SK-N-SH (cell line): Measurements from ENCODE around the gene DPM2. TPM values are rescaled to one million over a fixed set of nuclear protein-coding genes. Genes with fewer than 3 reads are reported as not detected.

Experiments
- CTCF ChIA-PET: fragments of 300-600, 350-600 bp; formaldehyde crosslinking; extraction: SDS; loops from one replicate; lab custom pipeline; 2021; lab: Yijun Ruan, JAX
- POLR2A ChIA-PET: fragments of 350-600 bp; sonication (Branson Sonifier 250); formaldehyde crosslinking; extraction: SDS; loops from one replicate; lab custom pipeline; 2020; ENCODE audit warnings: antibody characterized with exemption, inconsistent platforms; lab: Yijun Ruan, JAX
- DNase-seq: peaks from one replicate; pipeline ENCODE4 v3.0.0; 2012
- H2AFZ ChIP-seq: fragments of 200-600 bp; sonication (generic); 2 replicates; pipeline ENCODE4 v1.8.1; 2016; ENCODE audit warnings: antibody characterized with exemption, mild to moderate bottlenecking, low read depth
- H3F3A ChIP-seq: fragments of 200-600 bp; sonication (generic); replicated peaks from 2 replicates; pipeline ENCODE3; 2016; ENCODE audit warnings: antibody characterized with exemption, mild to moderate bottlenecking; ENCODE audit not compliant: insufficient read depth
- H3K27ac ChIP-seq, 2 experiments: fragments of 200-500 bp in 1 of 2; fragments of 200-600 bp in 1 of 2; sonication (Bioruptor generic) in 1 of 2; sonication (generic), shearing (Covaris generic) in 1 of 2; 2 replicates each; pipeline versions ENCODE4 v1.5.1 to v1.6.1; 2014 to 2016; ENCODE audit warnings: low read depth in 2 of 2, inconsistent platforms in 1 of 2, low read length in 1 of 2, mild to moderate bottlenecking in 1 of 2, mixed read lengths in 1 of 2
- H3K27me3 ChIP-seq: fragments of 200-600 bp; sonication (generic), shearing (Covaris generic); 2 replicates; pipeline ENCODE4 v1.6.1; 2016; ENCODE audit warnings: mixed run types; ENCODE audit not compliant: insufficient read depth
- H3K36me3 ChIP-seq, 2 experiments: fragments of 200-500 bp in 1 of 2; fragments of 200-600 bp in 1 of 2; sonication (Bioruptor generic) in 1 of 2; sonication (generic) in 1 of 2; replicated peaks in 1 of 2; 2 replicates each; pipeline versions ENCODE3 to v1.5.1; 2014 to 2016; ENCODE audit warnings: low read length in 1 of 2, mild to moderate bottlenecking in 1 of 2; ENCODE audit not compliant: insufficient read depth in 2 of 2, control insufficient read depth in 1 of 2
- H3K4me1 ChIP-seq, 2 experiments: fragments of 200-500 bp in 1 of 2; fragments of 200-600 bp in 1 of 2; sonication (Bioruptor generic) in 1 of 2; sonication (generic), shearing (Covaris generic) in 1 of 2; 2 replicates each; pipeline versions ENCODE4 v1.5.1 to v1.6.1; 2014 to 2016; ENCODE audit warnings: low read depth in 1 of 2, low read length in 1 of 2, mixed run types in 1 of 2; ENCODE audit not compliant: insufficient read depth in 2 of 2, control insufficient read depth in 1 of 2
- H3K4me2 ChIP-seq: fragments of 200-600 bp; sonication (generic), shearing (Covaris generic); 2 replicates; pipeline ENCODE4 v1.6.1; 2017; ENCODE audit warnings: mixed run types
- H3K4me3 ChIP-seq, 2 experiments: fragments of 200-500 bp in 1 of 2; fragments of 200-600 bp in 1 of 2; sonication (Bioruptor generic) in 1 of 2; sonication (generic), shearing (Covaris generic) in 1 of 2; 2 replicates each; pipeline versions ENCODE4 v1.5.1 to v1.8.1; 2014 to 2016; ENCODE audit warnings: low read depth in 2 of 2, inconsistent platforms in 1 of 2, low read length in 1 of 2, mild to moderate bottlenecking in 1 of 2, mixed read lengths in 1 of 2, moderate library complexity in 1 of 2
- H3K79me2 ChIP-seq: fragments of 200-600 bp; sonication (generic); 2 replicates; pipeline ENCODE4 v1.8.1; 2017; ENCODE audit warnings: mild to moderate bottlenecking; ENCODE audit not compliant: insufficient read depth
- H3K9ac ChIP-seq: fragments of 200-600 bp; sonication (generic); 2 replicates; pipeline ENCODE4 v1.6.1; 2017; ENCODE audit warnings: mixed run types
- H3K9me2 ChIP-seq: fragments of 200-600 bp; sonication (generic); 2 replicates; pipeline ENCODE4 v1.6.1; 2017; ENCODE audit warnings: mixed run types
- H3K9me3 ChIP-seq: fragments of 200-600 bp; sonication (generic); 2 replicates; pipeline ENCODE4 v1.6.1; 2017; ENCODE audit warnings: mixed run types, mild to moderate bottlenecking, moderate library complexity
- H4K20me1 ChIP-seq: fragments of 200-600 bp; sonication (generic); 2 replicates; pipeline ENCODE4 v1.6.1; 2017; ENCODE audit warnings: mild to moderate bottlenecking, mixed run types; ENCODE audit not compliant: insufficient read depth
- CHD2 ChIP-seq: fragments of 150-350 bp; IDR thresholded peaks from 2 replicates; pipeline ENCODE4 v1.6.1; 2018; ENCODE audit warnings: low read length; ENCODE audit not compliant: partially characterized antibody
- ELF1 ChIP-seq: IDR thresholded peaks from 2 replicates; pipeline ENCODE4 v1.4.0; 2012
- EZH2phosphoT487 ChIP-seq: fragments of 200-600 bp; sonication (generic); IDR thresholded peaks from 2 replicates; pipeline ENCODE4 v1.6.1; 2017; ENCODE audit warnings: low read depth, mixed run types, mild to moderate bottlenecking, antibody characterized with exemption, moderate library complexity, borderline replicate concordance
- FOSL2 ChIP-seq: IDR thresholded peaks from 2 replicates; pipeline ENCODE4 v1.4.0; 2012; ENCODE audit warnings: low read depth, mild to moderate bottlenecking, moderate library complexity, borderline replicate concordance
- FOXM1 ChIP-seq: IDR thresholded peaks from 2 replicates; pipeline ENCODE4 v1.4.0; 2012; ENCODE audit warnings: low read depth, mild to moderate bottlenecking
- GABPA ChIP-seq: IDR thresholded peaks from 2 replicates; pipeline ENCODE4 v1.4.0; 2012; ENCODE audit warnings: low read depth, mild to moderate bottlenecking
- MEF2A ChIP-seq: IDR thresholded peaks from 2 replicates; pipeline ENCODE4 v1.4.0; 2012; ENCODE audit warnings: low read depth, borderline replicate concordance
- NFIC ChIP-seq: IDR thresholded peaks from 2 replicates; pipeline ENCODE4 v1.4.0; 2012; ENCODE audit warnings: borderline replicate concordance
- RFX5 ChIP-seq: IDR thresholded peaks from 2 replicates; pipeline ENCODE4 v1.6.1; 2012; ENCODE audit warnings: mild to moderate bottlenecking, improper control_type of control experiment, low read length
- TAF1 ChIP-seq: IDR thresholded peaks from 2 replicates; pipeline ENCODE4 v1.6.1; 2012; ENCODE audit warnings: low read depth, mild to moderate bottlenecking, low read length, moderate library complexity, borderline replicate concordance
- TEAD4 ChIP-seq: IDR thresholded peaks from 2 replicates; pipeline ENCODE4 v1.4.0; 2012; ENCODE audit warnings: mild to moderate bottlenecking, borderline replicate concordance; ENCODE audit not compliant: insufficient read depth
- YY1 ChIP-seq: IDR thresholded peaks from 2 replicates; pipeline ENCODE4 v1.4.0; 2012; ENCODE audit warnings: low read depth, mild to moderate bottlenecking
- WGBS: methylation state at CpG from one replicate; pipeline ENCODE4 v1.1.6; 2017; ENCODE audit warnings: low lambda C conversion rate; 5-methylcytosine and 5-hydroxymethylcytosine counted together
- polyA plus RNA-seq, 3 experiments: library from polyadenylated mRNA; depleted of rRNA; stranded (reverse); fragments of >200 nt; gene quantifications; 2 replicates each; pipeline ENCODE4 v1.2.3, GENCODE V29; 2012
- TF ChIP-seq, protein P1 (sequence below): IDR thresholded peaks from 2 replicates; pipeline ENCODE4 v1.6.1; 2012; ENCODE audit warnings: mild to moderate bottlenecking, low read depth, low read length, moderate library complexity
- TF ChIP-seq, protein P2 (sequence below): fragments of 150-350 bp; IDR thresholded peaks from 2 replicates; pipeline ENCODE4 v1.6.1; 2017; ENCODE audit warnings: antibody characterized with exemption, low read length, low read depth, borderline replicate concordance

DPM2 gene
- polyA plus RNA-seq, 1 of the 3 experiments (the other 2 are of a cell fraction): 106 TPM

DNA sequence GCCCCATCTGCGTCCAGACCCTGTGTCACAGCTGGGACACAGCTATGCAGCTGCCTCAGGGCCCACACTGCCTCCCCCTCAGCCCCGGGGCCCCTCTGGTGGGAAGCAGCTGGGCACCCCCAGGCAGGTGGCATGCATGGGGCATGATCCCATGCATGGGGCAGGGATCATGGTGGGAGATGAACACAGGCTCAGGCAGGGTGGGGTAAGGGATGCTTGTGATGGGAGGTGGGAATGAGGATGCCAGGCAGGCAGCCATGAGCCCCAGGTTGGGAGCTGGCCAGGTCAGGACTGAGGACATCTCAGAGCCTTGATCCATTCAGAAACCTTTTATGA, 23.5 kb upstream of the DPM2 start:
- no peaks in the 10 kb centered on the region for H3K9me2 ChIP-seq
- no peak overlapping the region for H3K4me3 ChIP-seq
- TF ChIP-seq TEAD4 (no peak), YY1 (no peak), EZH2phosphoT487 (no peak), GABPA (no peak), RFX5 (no peak), ELF1 (no peak), FOSL2 (no peak), CHD2 (no peak), NFIC (no peak), TAF1 (no peak)
- TF ChIP-seq, protein P1, sequence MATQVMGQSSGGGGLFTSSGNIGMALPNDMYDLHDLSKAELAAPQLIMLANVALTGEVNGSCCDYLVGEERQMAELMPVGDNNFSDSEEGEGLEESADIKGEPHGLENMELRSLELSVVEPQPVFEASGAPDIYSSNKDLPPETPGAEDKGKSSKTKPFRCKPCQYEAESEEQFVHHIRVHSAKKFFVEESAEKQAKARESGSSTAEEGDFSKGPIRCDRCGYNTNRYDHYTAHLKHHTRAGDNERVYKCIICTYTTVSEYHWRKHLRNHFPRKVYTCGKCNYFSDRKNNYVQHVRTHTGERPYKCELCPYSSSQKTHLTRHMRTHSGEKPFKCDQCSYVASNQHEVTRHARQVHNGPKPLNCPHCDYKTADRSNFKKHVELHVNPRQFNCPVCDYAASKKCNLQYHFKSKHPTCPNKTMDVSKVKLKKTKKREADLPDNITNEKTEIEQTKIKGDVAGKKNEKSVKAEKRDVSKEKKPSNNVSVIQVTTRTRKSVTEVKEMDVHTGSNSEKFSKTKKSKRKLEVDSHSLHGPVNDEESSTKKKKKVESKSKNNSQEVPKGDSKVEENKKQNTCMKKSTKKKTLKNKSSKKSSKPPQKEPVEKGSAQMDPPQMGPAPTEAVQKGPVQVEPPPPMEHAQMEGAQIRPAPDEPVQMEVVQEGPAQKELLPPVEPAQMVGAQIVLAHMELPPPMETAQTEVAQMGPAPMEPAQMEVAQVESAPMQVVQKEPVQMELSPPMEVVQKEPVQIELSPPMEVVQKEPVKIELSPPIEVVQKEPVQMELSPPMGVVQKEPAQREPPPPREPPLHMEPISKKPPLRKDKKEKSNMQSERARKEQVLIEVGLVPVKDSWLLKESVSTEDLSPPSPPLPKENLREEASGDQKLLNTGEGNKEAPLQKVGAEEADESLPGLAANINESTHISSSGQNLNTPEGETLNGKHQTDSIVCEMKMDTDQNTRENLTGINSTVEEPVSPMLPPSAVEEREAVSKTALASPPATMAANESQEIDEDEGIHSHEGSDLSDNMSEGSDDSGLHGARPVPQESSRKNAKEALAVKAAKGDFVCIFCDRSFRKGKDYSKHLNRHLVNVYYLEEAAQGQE: no peak
- no peaks in the 10 kb centered on the region for H3K36me3 ChIP-seq
- H3K27me3 ChIP-seq: no peaks in the 10 kb centered on the region
- peaks cover 70% of the 10 kb centered on the region for H3K79me2 ChIP-seq
- POLR2A ChIA-PET: no interaction called here
- whole genome bisulfite sequencing: no CpG with 5 or more reads among the region's 2 CpGs
- H3F3A ChIP-seq: peaks cover 8% of the 10 kb centered on the region
- no peaks in the 10 kb centered on the region for H3K9me3 ChIP-seq
- CTCF ChIA-PET: interaction anchor here (0.9 to 6.2 kb wide), 9 partner anchors 9 to 157 kb away, joined by 3 to 55 read pairs (median 4); no protein-coding TSS in a partner anchor
- H3K27ac ChIP-seq: no peak overlapping the region; a peak in 1 of 4 replicates
- peaks cover 9% of the 10 kb centered on the region for H4K20me1 ChIP-seq
- H3K9ac ChIP-seq: no peak overlapping the region
- no peak for DNase-seq
- no peak overlapping the region for H3K4me2 ChIP-seq
- H2AFZ ChIP-seq: no peak overlapping the region
- peaks cover 33 to 56% of the 10 kb centered on the region in 2 experiments for H3K4me1 ChIP-seq

GRCh38 chr9:127960410-127961154, 22.9 kb upstream of the DPM2 start:
- Histone ChIP-seq H3K4me3 (no peak overlapping the region), H2AFZ (no peak overlapping the region), H3K9me3 (no peaks in the 10 kb centered on the region), H3K9ac (no peak overlapping the region), H3K4me1 (peaks cover 31 to 56% of the 10 kb centered on the region in 2 experiments), H3F3A (peaks cover 5% of the 10 kb centered on the region), H3K27me3 (no peaks in the 10 kb centered on the region), H3K27ac (peak overlapping the region in 1 of 2 experiments; percentile 58; a peak in 2 of 4 replicates), H3K4me2 (no peak overlapping the region), H3K9me2 (no peaks in the 10 kb centered on the region), H4K20me1 (peaks cover 15% of the 10 kb centered on the region), H3K79me2 (peaks cover 75% of the 10 kb centered on the region), H3K36me3 (no peaks in the 10 kb centered on the region)
- 84% methylated on average over 8 of the region's 11 CpGs for WGBS
- no peak for DNase-seq
- TF ChIP-seq NFIC: no peak
- no peak for TF ChIP-seq CHD2
- no peak for TF ChIP-seq RFX5
- no peak for TF ChIP-seq FOXM1
- no peak for TF ChIP-seq MEF2A
- TF ChIP-seq, protein P2, sequence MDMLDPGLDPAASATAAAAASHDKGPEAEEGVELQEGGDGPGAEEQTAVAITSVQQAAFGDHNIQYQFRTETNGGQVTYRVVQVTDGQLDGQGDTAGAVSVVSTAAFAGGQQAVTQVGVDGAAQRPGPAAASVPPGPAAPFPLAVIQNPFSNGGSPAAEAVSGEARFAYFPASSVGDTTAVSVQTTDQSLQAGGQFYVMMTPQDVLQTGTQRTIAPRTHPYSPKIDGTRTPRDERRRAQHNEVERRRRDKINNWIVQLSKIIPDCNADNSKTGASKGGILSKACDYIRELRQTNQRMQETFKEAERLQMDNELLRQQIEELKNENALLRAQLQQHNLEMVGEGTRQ: no peak
- ChIA-PET CTCF (interaction anchor here (0.9 to 6.2 kb wide), 7 partner anchors 8 to 86 kb away, joined by 3 to 55 read pairs (median 5); no protein-coding TSS in a partner anchor), POLR2A (no interaction called here)
